ENCODE data around the gene PITRM1.

Gene PITRM1

DNA sequence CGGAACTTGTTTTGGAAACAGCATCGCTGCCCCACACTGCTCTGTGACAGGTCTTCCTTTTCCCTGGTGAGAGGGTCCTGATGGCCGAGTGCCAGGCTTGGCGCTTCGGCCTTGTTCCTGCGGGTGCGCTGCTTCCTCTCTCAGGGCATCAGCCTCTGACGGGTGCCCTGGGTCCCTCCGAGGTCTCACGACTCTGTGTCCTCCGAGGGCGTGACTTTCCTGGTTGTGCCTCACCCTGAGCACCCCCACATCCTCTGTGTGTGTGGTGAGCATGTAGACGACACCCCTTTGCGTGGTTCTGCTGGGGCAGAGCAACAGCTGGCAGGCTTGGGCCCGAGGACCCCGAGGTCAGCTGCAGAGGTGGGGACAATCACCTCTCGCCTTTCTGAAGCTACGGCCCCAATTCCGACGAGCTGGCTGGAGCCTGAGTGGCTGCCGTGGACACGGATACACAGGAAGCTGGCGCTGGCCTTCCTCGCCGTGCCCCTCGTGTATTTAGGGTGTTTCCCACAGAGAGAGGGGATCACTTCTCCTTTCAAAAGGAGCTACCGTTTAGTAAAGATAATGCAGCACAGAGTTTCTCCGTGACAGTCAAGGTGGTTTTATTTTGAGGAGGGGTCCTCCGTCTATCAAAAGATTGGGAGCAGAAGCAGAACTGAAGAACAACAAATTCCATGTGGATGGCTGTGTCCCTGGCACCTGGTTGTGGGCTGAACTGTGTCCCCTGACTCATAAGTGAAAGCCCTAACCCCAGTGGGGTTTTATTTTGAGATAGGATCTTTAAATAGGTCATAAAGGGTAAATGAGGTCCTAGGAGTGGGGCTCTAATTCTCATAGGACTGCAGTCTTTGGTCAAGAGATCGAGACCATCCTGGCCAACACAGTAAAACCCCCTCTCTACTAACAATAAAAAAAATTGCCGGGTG is 36.2 kb upstream of the PITRM1 start:
- H3K27me3 ChIP-seq (ENCODE audit: control insufficient read depth in 3 of 3, insufficient read depth in 3 of 3, low read depth in 1 of 3, low read length in 3 of 3), result peaks cover 0 to 8% (median 0%) of the 10 kb centered on the region in 3 experiments
- no peak overlapping the region for H3K23ac ChIP-seq (ENCODE audit: low read depth, low read length, poor library complexity)
- H3K14ac ChIP-seq (ENCODE audit: low read length), result no peak overlapping the region
- no peak overlapping the region for H3K9ac ChIP-seq (ENCODE audit: low read depth, low read length, poor library complexity)
- no peaks in the 10 kb centered on the region for H3K36me3 ChIP-seq (replicated peaks in 1 of 2; ENCODE audit: control insufficient read depth in 2 of 2, insufficient read depth in 2 of 2, low read length in 2 of 2)
- DNase-seq (ENCODE audit: low spot score), result no peak
- H2BK15ac ChIP-seq (ENCODE audit: low read length), result no peak overlapping the region
- H3K9me3 ChIP-seq (replicated peaks in 1 of 2; ENCODE audit: control insufficient read depth in 2 of 2, insufficient read depth in 1 of 2, low read depth in 1 of 2, low read length in 2 of 2), result no peaks in the 10 kb centered on the region
- no peak overlapping the region for H3K4ac ChIP-seq (ENCODE audit: low read length)
- no peak overlapping the region for H2BK5ac ChIP-seq (ENCODE audit: low read length)
- no CpG with 5 or more reads among the region's 31 CpGs for WGBS, 2 donors (ENCODE audit: extremely low coverage in 2 of 2, insufficient read length in 2 of 2, insufficient replicate concordance in 1 of 2)
- H3K79me1 ChIP-seq (ENCODE audit: low read depth, low read length), result peaks cover 2% of the 10 kb centered on the region
- H4K8ac ChIP-seq (ENCODE audit: low read depth, low read length), result no peak overlapping the region
- H2BK12ac ChIP-seq (ENCODE audit: low read length), result no peak overlapping the region
- H3K4me1 ChIP-seq (ENCODE audit: control insufficient read depth in 2 of 2, insufficient read depth in 1 of 2, low read depth in 1 of 2, low read length in 2 of 2), result peaks cover 2% of the 10 kb centered on the region in 2 donors
- H3K27ac ChIP-seq (replicated peaks; ENCODE audit: low read length), result no peak overlapping the region
- H2AK5ac ChIP-seq (ENCODE audit: low read depth, low read length), result no peak overlapping the region
- H4K91ac ChIP-seq (ENCODE audit: low read depth, low read length, poor library complexity), result no peak overlapping the region
- no peak overlapping the region for H2AFZ ChIP-seq (ENCODE audit: low read length)
- no peak overlapping the region for H3K18ac ChIP-seq (ENCODE audit: low read length)
- peak overlapping the region in 1 of 2 donors; percentile 52 for H3K4me3 ChIP-seq (ENCODE audit: low read length in 2 of 2)
- no peak overlapping the region for H3K4me2 ChIP-seq (ENCODE audit: insufficient read depth, low read length, poor library complexity, severe bottlenecking)
- no peak overlapping the region for H2BK120ac ChIP-seq (ENCODE audit: low read depth, low read length)

DNA sequence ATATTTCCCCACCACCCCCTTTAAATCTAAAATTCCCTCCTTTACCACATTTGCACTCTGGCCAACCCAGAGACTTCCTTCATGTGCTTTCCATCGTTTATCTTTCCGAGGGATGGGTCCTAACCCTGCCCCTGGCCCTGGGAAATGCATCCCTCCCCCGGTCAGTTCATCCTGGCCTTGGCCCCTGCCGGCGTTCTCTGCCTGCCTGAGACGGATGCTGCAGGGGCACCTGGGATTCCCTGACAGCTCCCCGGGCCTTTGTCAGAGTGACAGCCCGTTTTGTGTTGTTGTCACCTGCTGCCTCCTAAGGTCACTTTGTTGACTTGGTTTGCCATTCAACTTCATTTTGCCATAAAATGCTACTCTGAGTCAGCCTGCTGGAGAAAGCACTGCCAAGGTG is 34.8 kb upstream of the PITRM1 start:
- no peak overlapping the region for H2AK5ac ChIP-seq (ENCODE audit: low read depth, low read length)
- no peak overlapping the region for H3K14ac ChIP-seq (ENCODE audit: low read length)
- H3K23ac ChIP-seq (ENCODE audit: low read depth, low read length, poor library complexity), result no peak overlapping the region
- H2AFZ ChIP-seq (ENCODE audit: low read length), result no peak overlapping the region
- WGBS, 2 donors (ENCODE audit: extremely low coverage in 2 of 2, insufficient read length in 2 of 2, insufficient replicate concordance in 1 of 2), result no CpG with 5 or more reads among the region's 8 CpGs
- no peak for DNase-seq (ENCODE audit: low spot score)
- no peak overlapping the region for H2BK12ac ChIP-seq (ENCODE audit: low read length)
- no peak overlapping the region for H3K4me3 ChIP-seq (ENCODE audit: low read length in 2 of 2)
- peaks cover 0 to 11% (median 0%) of the 10 kb centered on the region in 3 experiments for H3K27me3 ChIP-seq (ENCODE audit: control insufficient read depth in 3 of 3, insufficient read depth in 3 of 3, low read depth in 1 of 3, low read length in 3 of 3)
- H3K4me1 ChIP-seq (ENCODE audit: control insufficient read depth in 2 of 2, insufficient read depth in 1 of 2, low read depth in 1 of 2, low read length in 2 of 2), result peaks cover 0 to 2% of the 10 kb centered on the region in 2 donors
- H2BK15ac ChIP-seq (ENCODE audit: low read length), result no peak overlapping the region
- no peak overlapping the region for H2BK5ac ChIP-seq (ENCODE audit: low read length)
- H3K4ac ChIP-seq (ENCODE audit: low read length), result no peak overlapping the region
- peak overlapping the region; percentile 80 for H3K18ac ChIP-seq (ENCODE audit: low read length)
- no peak overlapping the region for H3K4me2 ChIP-seq (ENCODE audit: insufficient read depth, low read length, poor library complexity, severe bottlenecking)
- H2BK120ac ChIP-seq (ENCODE audit: low read depth, low read length), result no peak overlapping the region
- no peak overlapping the region for H3K9ac ChIP-seq (ENCODE audit: low read depth, low read length, poor library complexity)
- no peak overlapping the region for H3K27ac ChIP-seq (replicated peaks; ENCODE audit: low read length)
- no peak overlapping the region for H4K8ac ChIP-seq (ENCODE audit: low read depth, low read length)
- no peaks in the 10 kb centered on the region for H3K36me3 ChIP-seq (replicated peaks in 1 of 2; ENCODE audit: control insufficient read depth in 2 of 2, insufficient read depth in 2 of 2, low read length in 2 of 2)
- no peaks in the 10 kb centered on the region for H3K9me3 ChIP-seq (replicated peaks in 1 of 2; ENCODE audit: control insufficient read depth in 2 of 2, insufficient read depth in 1 of 2, low read depth in 1 of 2, low read length in 2 of 2)
- no peaks in the 10 kb centered on the region for H3K79me1 ChIP-seq (ENCODE audit: low read depth, low read length)
- no peak overlapping the region for H4K91ac ChIP-seq (ENCODE audit: low read depth, low read length, poor library complexity)

DNA sequence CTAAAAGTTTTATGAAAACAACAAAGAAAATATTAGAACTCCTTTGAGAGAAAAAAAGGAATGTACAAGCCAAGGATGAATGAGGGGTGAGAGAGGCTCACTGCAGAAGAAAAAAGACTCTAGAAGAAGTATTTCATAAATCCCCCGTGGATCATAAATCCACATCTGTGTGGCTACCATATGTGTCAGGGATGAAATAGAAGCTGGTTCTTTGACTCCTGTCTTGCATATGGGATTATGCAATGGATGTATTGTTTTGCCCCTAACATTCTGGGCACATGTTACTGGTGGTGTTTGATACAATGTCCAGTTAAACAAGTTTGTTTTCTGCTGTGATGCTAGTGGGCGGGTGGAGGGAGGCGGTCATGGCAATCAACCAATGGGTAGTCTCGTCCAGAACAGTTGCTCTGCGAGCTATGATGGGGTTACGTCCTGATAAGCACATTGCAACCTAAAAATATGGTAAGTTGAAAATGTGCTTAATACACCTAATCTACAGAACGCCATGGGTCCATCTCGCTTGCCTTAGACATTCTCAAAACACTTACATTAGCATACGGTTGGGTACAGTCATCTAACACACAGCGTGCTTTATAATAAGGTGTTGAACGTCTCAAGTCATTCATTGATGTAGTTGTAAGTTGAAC is 34.1 kb upstream of the PITRM1 start:
- Histone ChIP-seq H4K91ac (ENCODE audit: low read depth, low read length, poor library complexity) (no peak overlapping the region), H3K4ac (ENCODE audit: low read length) (no peak overlapping the region), H3K9ac (ENCODE audit: low read depth, low read length, poor library complexity) (no peak overlapping the region), H3K36me3 (replicated peaks in 1 of 2; ENCODE audit: control insufficient read depth in 2 of 2, insufficient read depth in 2 of 2, low read length in 2 of 2) (no peaks in the 10 kb centered on the region), H2BK15ac (ENCODE audit: low read length) (no peak overlapping the region), H3K9me3 (replicated peaks in 1 of 2; ENCODE audit: control insufficient read depth in 2 of 2, insufficient read depth in 1 of 2, low read depth in 1 of 2, low read length in 2 of 2) (no peaks in the 10 kb centered on the region), H3K23ac (ENCODE audit: low read depth, low read length, poor library complexity) (no peak overlapping the region), H3K4me2 (ENCODE audit: insufficient read depth, low read length, poor library complexity, severe bottlenecking) (no peak overlapping the region), H2BK5ac (ENCODE audit: low read length) (no peak overlapping the region), H3K18ac (ENCODE audit: low read length) (no peak overlapping the region), H3K14ac (ENCODE audit: low read length) (no peak overlapping the region), H3K4me1 (ENCODE audit: control insufficient read depth in 2 of 2, insufficient read depth in 1 of 2, low read depth in 1 of 2, low read length in 2 of 2) (peaks cover 2% of the 10 kb centered on the region in 2 donors), H4K8ac (ENCODE audit: low read depth, low read length) (no peak overlapping the region), H2AK5ac (ENCODE audit: low read depth, low read length) (no peak overlapping the region), H2AFZ (ENCODE audit: low read length) (no peak overlapping the region), H3K27ac (replicated peaks; ENCODE audit: low read length) (no peak overlapping the region), H3K27me3 (ENCODE audit: control insufficient read depth in 3 of 3, insufficient read depth in 3 of 3, low read depth in 1 of 3, low read length in 3 of 3) (peaks cover 0 to 11% (median 0%) of the 10 kb centered on the region in 3 experiments), H2BK12ac (ENCODE audit: low read length) (no peak overlapping the region), H2BK120ac (ENCODE audit: low read depth, low read length) (no peak overlapping the region), H3K4me3 (ENCODE audit: low read length in 2 of 2) (no peak overlapping the region), H3K79me1 (ENCODE audit: low read depth, low read length) (no peaks in the 10 kb centered on the region)
- DNase-seq (ENCODE audit: low spot score), result no peak
- no CpG with 5 or more reads among the region's 11 CpGs for WGBS, 2 donors (ENCODE audit: extremely low coverage in 2 of 2, insufficient read length in 2 of 2, insufficient replicate concordance in 1 of 2)

DNA sequence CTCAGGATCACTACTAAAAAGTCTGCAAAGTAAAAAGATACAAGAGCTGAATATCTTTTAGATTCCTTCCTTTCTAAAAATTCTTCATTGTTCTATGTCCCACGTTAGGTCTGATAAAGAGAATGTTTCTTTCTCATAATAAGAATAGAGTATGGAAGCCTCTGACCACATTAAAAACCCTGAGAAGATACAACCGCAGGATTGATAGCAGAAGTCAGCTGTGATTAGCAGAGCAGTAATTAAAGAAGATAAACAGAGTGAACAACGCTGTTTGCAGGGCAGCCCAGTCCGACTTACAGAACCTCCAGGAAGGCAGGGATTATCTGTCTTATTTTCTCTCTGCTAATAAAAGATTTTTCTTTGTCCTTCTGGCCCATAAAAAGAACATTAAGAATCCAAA is 31.4 kb upstream of the PITRM1 start:
- Histone ChIP-seq H3K14ac (ENCODE audit: low read length) (no peak overlapping the region), H3K27me3 (ENCODE audit: control insufficient read depth in 3 of 3, insufficient read depth in 3 of 3, low read depth in 1 of 3, low read length in 3 of 3) (peaks cover 0 to 11% (median 0%) of the 10 kb centered on the region in 3 experiments), H3K4me2 (ENCODE audit: insufficient read depth, low read length, poor library complexity, severe bottlenecking) (no peak overlapping the region), H3K4ac (ENCODE audit: low read length) (no peak overlapping the region), H3K9ac (ENCODE audit: low read depth, low read length, poor library complexity) (no peak overlapping the region), H2BK5ac (ENCODE audit: low read length) (no peak overlapping the region), H3K79me1 (ENCODE audit: low read depth, low read length) (no peaks in the 10 kb centered on the region), H3K23ac (ENCODE audit: low read depth, low read length, poor library complexity) (no peak overlapping the region), H3K9me3 (replicated peaks in 1 of 2; ENCODE audit: control insufficient read depth in 2 of 2, insufficient read depth in 1 of 2, low read depth in 1 of 2, low read length in 2 of 2) (no peaks in the 10 kb centered on the region), H3K18ac (ENCODE audit: low read length) (no peak overlapping the region), H3K27ac (replicated peaks; ENCODE audit: low read length) (no peak overlapping the region), H2AFZ (ENCODE audit: low read length) (no peak overlapping the region), H3K36me3 (replicated peaks in 1 of 2; ENCODE audit: control insufficient read depth in 2 of 2, insufficient read depth in 2 of 2, low read length in 2 of 2) (no peaks in the 10 kb centered on the region), H4K91ac (ENCODE audit: low read depth, low read length, poor library complexity) (no peak overlapping the region), H4K8ac (ENCODE audit: low read depth, low read length) (no peak overlapping the region), H3K4me3 (ENCODE audit: low read length in 2 of 2) (no peak overlapping the region), H3K4me1 (ENCODE audit: control insufficient read depth in 2 of 2, insufficient read depth in 1 of 2, low read depth in 1 of 2, low read length in 2 of 2) (peaks cover 4 to 7% of the 10 kb centered on the region in 2 donors), H2BK12ac (ENCODE audit: low read length) (no peak overlapping the region), H2BK15ac (ENCODE audit: low read length) (no peak overlapping the region), H2AK5ac (ENCODE audit: low read depth, low read length) (no peak overlapping the region), H2BK120ac (ENCODE audit: low read depth, low read length) (no peak overlapping the region)
- no peak for DNase-seq (ENCODE audit: low spot score)
- no CpG with 5 or more reads among the region's 4 CpGs for WGBS, 2 donors (ENCODE audit: extremely low coverage in 2 of 2, insufficient read length in 2 of 2, insufficient replicate concordance in 1 of 2)

Data from neuronal stem cell (in vitro differentiated cells).